Right lobe of liver (tissue), 4 donors: Measurements from ENCODE around the gene FAM151A.

Experiments used
- CTCF ChIP-seq, 4 donors: fragments of 200-600 bp in 3 of 4; fragments of 450-650 bp in 1 of 4; IDR thresholded peaks; one replicate each; pipeline versions ENCODE4 v1.5.1 to v1.8.0; 2016 to 2022; ENCODE audit warnings: antibody characterized with exemption in 4 of 4, mild to moderate bottlenecking in 2 of 4
- POLR2A ChIP-seq: fragments of 450-650 bp; IDR thresholded peaks from one replicate; pipeline ENCODE4 v1.6.1; 2017; ENCODE audit warnings: antibody characterized with exemption, mild to moderate bottlenecking
- donor health status: DM: no; HTN: no; CAD: no.
- donor health status: DM: no; HTN: no; CAD: no.
- donor health status: DM: no; HTN: yes; CAD: no.

- TF ChIP-seq CTCF (IDR thresholded peaks at IDR 0.05) (no peak), POLR2A (no peak)
These were observed 26.0 kb upstream of the FAM151A start for GRCh38 chr1:54649130-54649898.
